NCI-H2196 (cell line): ENCODE measurements around the gene ARHGEF17.
A peak's percentile ranks its signal among the peaks of the same experiment; 100 is the strongest.

Experiments
- DNase-seq: peaks from one replicate; lab custom pipeline; 2025; ENCODE audit not compliant: unreplicated experiment; lab: John Stamatoyannopoulos, UW

ARHGEF17 gene

GRCh38 chr11:73404048-73404447, 96.0 kb downstream of the ARHGEF17 start:
- peak; percentile 53 for DNase-seq

GRCh38 chr11:73404506-73405145, 96.5 kb downstream of the ARHGEF17 start:
- DNase-seq: no peak

GRCh38 chr11:73405146-73405510, 97.1 kb downstream of the ARHGEF17 start:
- DNase-seq: no peak

- no peak for DNase-seq
These were observed 98.1 kb downstream of the ARHGEF17 start for GRCh38 chr11:73406131-73406530.

DNA sequence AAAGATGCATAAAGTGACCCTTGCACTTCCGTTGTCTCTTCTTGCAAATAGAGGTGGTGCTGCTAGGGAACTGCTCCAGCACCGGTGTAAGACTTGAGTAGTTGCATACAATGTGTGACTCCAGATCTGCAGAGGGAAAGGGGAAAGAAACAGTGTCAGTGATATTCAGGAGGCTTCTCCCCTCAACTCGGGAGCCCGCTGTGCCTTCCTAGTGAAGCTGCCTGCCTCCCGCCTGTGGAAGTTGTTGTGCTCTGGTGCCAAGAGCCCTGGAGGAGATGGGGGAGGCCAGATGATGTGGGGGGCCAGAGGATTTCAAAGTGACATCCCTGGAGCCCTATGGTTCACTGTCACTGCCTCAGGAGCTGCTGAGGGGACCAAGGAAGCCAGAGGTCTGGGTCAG, 98.5 kb downstream of the ARHGEF17 start:
- DNase-seq: no peak

DNA sequence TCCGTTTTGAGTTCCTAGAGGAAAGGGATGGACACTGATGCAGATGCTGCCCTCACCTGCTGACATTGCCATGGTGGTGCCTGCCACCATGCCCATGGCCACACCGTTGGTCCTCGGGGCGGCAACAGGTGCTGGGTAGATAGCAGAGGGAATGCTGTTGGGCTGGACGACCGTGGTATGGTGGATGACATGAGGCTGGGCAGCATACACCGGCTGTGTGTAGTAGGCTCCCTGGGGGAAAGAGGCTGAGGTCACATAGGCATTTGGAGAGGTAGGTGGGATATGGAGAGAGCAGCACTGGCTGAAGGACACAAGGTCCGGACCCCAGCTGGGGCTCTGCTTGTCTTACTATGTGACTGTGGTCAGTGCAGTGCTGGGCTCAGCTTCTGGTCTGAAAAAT, 101.4 kb downstream of the ARHGEF17 start:
- DNase-seq: no peak

GRCh38 chr11:73410627-73411026, 102.6 kb downstream of the ARHGEF17 start:
- DNase-seq: no peak

GRCh38 chr11:73411031-73411430, 103.0 kb downstream of the ARHGEF17 start:
- no peak for DNase-seq

- no peak for DNase-seq
These were observed 104.2 kb downstream of the ARHGEF17 start for GRCh38 chr11:73412308-73412707.

DNA sequence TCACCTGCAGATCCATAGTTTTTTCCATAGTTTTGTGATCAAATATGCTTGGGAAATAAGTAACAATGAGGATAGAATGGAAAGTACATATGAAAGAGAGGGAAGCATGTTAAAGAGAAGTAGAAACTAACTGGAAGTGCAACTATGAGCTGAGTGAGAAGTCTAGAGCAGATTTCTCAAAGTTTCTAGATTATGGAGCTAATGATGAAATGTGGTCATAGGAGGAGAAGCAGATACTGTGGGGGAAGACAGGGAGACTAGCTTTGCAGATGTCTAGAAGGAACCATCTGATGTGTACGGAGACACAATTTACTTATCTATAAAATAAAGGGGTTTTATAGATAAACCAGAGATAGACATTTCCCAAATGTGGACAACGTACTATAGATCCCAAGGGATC, 105.2 kb downstream of the ARHGEF17 start:
- no peak for DNase-seq

DNA sequence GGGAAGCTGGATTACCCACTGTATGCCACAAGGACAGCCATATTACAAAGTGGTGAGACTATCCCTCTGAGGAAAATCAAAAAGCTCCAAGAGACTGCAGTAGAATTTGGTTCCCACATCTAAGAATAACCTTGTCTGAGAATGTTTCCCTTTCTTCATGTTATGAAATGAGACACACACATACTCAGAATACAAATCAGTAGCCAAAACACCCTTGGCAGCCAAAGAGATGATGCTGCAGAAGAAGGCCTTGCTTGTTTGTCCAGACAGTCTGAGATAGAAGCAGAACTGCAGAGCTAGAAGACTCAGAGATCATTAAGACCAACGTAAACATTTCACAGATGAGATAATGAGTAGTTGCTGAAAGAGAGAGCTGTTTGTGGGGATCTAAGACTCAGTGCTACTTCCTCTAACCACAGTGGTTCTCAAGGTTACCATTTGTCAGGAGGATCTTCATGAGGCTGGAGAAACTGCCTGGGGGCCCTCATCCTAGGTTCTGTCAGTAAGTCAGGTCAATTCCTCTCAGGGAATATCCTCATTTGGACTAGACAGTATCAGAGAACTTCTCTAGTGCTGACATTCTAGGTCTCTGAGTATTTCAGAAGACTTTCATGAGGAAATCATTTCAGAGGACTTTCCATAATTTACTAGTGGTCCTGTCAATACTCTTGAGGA, 107.0 kb downstream of the ARHGEF17 start:
- DNase-seq: no peak

GRCh38 chr11:73415854-73416615, 108.0 kb downstream of the ARHGEF17 start:
- no peak for DNase-seq

- no peak for DNase-seq
These were observed 108.7 kb downstream of the ARHGEF17 start for GRCh38 chr11:73416786-73417185.
